GM18498 (cell line): Measurements from ENCODE around the gene CRISP1.
"Not testable (repeated sequence)": the region's sequence is repeated elsewhere in the genome, so short reads cannot be mapped to it uniquely, and the experiment has no call there.

ENCODE experiments used
- ATAC-seq: cut with Tn5 transposase; IDR thresholded peaks from one replicate; pipeline ENCODE4 v1.9.1; 2021; ENCODE audit warnings: mild to moderate bottlenecking, moderate library complexity; ENCODE audit not compliant: unreplicated experiment

CRISP1 gene

GRCh38 chr6:49847014-49847413 lies 19.3 kb downstream of the CRISP1 start:
- ATAC-seq, result no peak

DNA sequence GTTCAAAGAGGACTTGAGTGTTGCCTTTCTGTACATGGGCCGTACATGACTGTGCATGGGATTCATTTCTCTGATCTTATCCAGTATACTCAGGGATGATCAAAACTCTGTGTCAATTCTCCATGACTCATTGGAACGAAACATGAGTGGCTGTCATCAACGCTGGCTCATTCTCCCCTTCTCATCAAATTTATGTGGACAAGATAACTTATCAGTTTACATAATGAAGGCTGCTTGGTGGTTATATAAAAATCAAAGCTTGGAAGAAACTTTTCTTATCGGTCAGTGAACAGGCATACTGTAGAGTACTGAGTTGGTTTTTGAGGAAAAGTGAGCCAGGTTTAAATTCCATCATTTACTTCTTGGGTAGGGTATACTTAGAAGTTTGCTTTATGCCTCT lies 24.9 kb downstream of the CRISP1 start:
- no peak for ATAC-seq

GRCh38 chr6:49839957-49840356 lies 26.4 kb downstream of the CRISP1 start:
- no peak for ATAC-seq

DNA sequence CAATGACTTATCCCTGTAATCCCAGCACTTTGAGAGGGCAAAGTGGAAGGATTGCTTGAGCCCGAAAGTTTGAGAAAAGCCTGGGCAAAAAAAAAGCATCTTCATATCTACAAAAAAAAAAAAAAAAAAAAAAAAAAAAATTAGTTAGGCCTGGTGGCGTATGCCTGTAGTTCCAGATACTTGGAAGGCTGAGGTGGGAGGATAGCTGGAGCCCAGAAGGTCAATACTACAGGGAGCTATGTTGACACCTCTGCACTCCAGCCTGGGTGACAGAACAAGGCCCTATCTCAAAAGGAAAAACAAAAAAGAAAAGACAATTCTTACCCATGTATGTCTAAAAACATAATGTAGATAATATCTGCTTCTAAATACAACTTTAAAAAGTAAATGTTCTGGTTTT lies 27.2 kb downstream of the CRISP1 start:
- ATAC-seq, result no peak

DNA sequence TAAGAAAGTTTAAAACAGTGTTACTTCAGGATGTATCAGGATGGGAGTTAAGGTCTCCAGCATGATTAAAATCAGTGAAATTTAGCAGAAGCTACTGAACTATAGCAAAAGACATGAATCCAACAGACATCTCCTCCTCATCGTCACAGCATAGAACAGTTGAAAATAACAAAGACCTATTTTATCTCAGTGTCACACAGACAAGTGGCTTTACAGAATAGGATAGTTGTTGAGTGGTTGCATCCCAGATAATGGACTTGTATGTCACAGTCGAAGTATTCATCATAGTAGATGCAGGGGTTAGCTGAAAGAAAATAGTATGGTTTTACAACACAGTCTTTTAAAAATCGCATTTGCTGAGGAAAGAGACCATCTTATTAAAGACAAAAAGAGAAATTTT lies 31.2 kb downstream of the CRISP1 start:
- ATAC-seq, result no peak

DNA sequence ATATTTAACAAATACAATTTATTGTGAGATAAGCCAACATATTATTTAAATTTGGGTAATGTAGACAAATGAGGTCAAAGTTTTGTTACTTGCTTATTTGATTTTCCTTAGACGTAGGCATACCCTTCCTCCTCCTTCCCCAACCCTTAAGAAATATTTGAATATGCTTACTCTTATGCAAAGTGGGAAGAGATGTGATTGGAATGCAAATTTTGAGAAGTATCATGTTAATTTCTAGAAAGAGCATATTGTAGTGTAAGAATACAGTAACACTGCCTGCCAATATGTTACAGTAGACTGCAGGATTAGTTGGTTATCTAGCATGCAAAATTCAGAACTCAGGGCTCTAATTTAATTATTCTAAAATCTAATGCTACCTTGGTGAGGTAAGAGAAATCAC lies 32.9 kb downstream of the CRISP1 start:
- ATAC-seq, result no peak

DNA sequence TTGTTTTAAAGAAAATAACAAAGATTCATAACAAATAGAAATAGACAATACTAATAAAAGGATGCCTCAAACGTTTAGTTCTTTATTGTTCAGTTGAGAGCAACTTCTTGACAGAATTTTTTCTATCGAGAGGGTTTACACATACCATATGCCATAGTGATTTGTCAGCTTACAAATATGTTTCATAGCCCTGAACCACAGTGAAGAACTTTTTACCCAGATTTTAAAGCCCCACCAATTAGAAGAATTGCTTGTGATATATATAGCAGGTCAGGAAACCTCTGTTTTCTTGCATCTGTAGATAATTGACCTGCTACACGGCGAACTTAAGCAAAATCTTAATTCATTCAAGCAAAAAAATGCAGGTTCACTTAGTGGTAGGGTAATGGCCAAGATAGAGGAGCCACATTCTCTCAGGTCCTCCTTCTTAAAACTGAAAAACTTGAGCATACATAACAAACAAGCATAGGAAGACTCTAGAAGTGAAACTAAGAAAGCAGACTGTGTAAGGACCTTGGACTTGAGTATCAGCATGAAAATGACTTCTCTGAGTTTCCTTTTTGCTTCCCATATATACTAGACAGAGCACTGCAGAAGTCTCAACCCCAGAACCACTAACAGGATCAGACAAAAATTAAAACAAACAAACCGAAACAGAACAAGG lies 39.5 kb downstream of the CRISP1 start:
- peak; percentile 97 for ATAC-seq

DNA sequence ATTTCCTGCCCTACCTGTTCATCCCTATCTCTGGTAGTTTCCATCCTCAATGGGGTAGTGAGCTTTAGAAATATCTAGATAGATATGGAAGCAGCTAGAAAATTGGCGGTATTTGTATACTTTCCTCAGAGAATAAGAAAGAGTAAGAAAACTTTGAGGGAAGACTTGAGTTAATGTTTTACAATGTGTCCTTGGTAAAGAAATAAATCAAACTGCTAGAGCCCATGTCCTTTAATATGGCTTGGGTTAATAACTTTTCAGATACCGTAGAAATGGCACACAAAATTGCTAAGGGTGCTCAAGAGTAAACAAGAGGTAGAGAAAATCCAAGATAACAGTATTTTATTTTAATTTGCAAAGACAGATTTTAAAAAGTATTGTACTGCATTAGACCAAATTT lies 51.2 kb downstream of the CRISP1 start:
- ATAC-seq, result no peak

DNA sequence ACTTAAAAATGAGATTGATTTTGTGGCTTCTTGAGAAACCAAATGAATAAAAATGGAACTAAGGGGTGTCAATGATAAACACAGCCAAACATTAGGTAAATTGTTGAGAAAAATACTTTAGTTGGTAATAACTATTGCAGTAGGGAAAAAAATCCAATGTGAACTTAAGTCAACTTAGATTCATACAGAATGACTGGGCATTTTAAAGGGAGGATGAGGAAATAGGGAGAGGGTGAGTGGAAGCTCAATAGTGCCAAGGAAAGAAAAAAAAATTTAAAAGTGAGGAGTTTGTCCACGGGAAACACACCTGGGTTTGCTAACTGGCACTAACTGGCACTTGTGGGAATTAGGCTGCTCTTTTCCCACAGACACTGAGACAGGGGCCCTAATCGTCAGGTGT lies 53.1 kb downstream of the CRISP1 start:
- ATAC-seq, result no peak

DNA sequence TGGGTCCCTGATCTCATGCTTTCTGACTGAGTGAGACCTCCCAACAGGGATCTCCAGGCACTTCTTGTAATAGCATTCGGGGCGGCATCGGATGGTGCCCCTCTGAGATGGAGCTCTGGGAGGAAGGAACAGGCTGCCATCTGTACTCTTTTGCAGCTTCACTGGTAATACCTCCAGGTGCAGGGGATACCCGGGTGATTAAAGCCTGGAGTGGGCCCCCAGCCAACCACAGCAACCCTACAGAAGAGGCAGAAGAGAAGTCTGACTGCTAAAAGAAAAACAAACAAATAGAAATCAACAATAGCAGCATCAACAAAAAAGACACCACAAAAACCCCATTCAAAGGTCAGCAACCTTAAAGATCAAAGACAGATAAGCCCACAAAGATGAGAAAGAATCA lies 60.2 kb downstream of the CRISP1 start:
- no peak for ATAC-seq

GRCh38 chr6:49805246-49805645 lies 61.1 kb downstream of the CRISP1 start:
- ATAC-seq, result no peak

GRCh38 chr6:49801525-49801924 lies 64.8 kb downstream of the CRISP1 start:
- ATAC-seq, result no peak

DNA sequence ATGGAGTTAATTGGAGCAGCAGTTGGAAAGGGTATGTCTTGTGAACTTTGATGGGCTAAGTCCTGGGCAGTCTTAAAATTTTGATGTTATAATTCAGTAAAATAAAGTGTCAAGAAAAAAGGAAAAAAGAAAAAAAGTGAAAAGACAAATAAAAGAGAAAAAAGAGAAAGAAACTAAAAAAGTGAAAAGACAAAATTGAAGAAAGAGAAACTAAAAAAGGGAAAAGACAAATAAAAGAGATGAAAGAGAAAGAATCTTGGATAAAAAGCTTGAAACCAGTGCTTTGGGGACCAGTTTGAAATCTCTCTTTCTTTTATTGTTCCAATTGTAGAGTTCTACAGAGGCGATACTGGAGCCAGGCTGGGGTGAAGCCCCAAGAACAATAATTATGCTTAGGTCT lies 67.2 kb downstream of the CRISP1 start:
- ATAC-seq, result no peak

DNA sequence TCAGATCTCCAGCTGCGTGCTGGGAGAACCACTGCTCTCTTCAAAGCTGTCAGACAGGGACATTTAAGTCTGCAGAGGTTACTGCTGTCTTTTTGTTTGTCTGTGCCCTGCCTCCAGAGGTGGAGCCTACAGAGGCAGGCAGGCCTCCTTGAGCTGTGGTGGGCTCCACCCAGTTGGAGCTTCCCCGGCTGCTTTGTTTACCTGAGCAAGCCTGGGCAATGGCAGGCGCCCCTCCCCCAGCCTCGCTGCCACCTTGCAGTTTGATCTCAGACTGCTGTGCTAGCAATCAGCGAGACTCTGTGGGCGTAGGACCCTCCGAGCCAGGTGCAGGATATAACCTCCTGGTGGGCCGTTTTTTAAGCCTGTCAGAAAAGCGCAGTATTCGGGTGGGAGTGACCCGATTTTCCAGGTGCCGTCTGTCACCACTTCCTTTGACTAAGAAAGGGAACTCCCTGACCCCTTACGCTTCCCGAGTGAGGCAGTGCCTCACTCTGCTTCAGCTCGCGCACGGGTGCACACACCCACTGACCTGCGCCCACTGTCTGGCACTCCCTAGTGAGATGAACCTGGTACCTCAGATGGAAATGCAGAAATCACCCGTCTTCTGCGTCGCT lies 69.4 kb downstream of the CRISP1 start:
- ATAC-seq, result not testable (repeated sequence)

- ATAC-seq, result no peak
These were observed 76.0 kb downstream of the CRISP1 start for GRCh38 chr6:49790341-49790740.

- ATAC-seq, result no peak
These were observed 79.2 kb downstream of the CRISP1 start, which contains the start of gene PGK2 for GRCh38 chr6:49787176-49787575. TSS of gene PGK2 (minus strand) at chr6:49787285. CDS start at chr6:49787187, 98 bp downstream.

- no peak for ATAC-seq
These were observed 82.1 kb downstream of the CRISP1 start for GRCh38 chr6:49784272-49784671.
